ENCODE data around the gene LLGL2. TPM values are rescaled to one million over a fixed set of nuclear protein-coding genes. Genes with fewer than 3 reads are reported as not detected.
"Not testable (repeated sequence)": the region's sequence is repeated elsewhere in the genome, so short reads cannot be mapped to it uniquely, and the experiment has no call there.

The LLGL2 gene
- total RNA-seq, 4 donors from 2014 or later, result 326 to 1,573 (median 641) TPM

DNA sequence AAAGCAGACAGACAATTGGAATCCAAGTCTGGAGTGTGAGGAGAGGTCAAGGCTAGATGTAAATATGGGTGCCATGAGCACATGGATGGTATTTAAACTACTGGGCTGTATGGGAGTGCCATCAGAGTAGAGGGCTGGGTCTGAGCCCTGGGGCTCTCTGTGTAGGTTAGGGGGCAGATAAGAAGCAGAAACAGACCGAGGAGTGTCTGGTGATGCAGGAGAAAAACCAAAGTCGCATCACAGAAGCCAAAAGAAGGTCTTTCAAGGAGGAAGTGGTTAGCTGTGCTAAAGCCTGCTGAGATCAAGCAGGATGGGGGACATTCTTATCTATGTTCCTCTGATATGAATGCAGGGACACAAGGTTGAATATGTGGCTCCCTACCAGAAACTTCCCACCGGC lies 7.3 kb upstream of the LLGL2 start:
- in situ Hi-C loops (cut with MboI; ENCODE audit: low pct_ligation_motif_present in 1 of 4, low pct_unique_long_range_greater_than_20kb in 1 of 4, low sequenced_read_pairs in 3 of 4), result loop anchor here in 1 of 4 donors (10.0 kb wide), 1 partner anchor 93 kb away; no protein-coding TSS in a partner anchor
- H3K4me1 ChIP-seq, result peaks cover 9 to 37% (median 26%) of the 10 kb centered on the region in 4 donors
- no peaks in the 10 kb centered on the region for H3K27me3 ChIP-seq
- peak overlapping the region in 3 of 4 donors; percentile 7 to 93 (median 89) for H3K27ac ChIP-seq
- intact Hi-C loops (cut with DNase I; ENCODE audit: low total_unique reads), result no loop called here
- H3K36me3 ChIP-seq, result peaks cover 0 to 5% (median 0%) of the 10 kb centered on the region in 4 donors
- H3K4me3 ChIP-seq, result peak overlapping the region in 1 of 4 donors; percentile 96
- WGBS, 2 donors (ENCODE audit: low coverage in 1 of 2), result 69 to 78% methylated on average over 2 to 3 of the region's 3 CpGs
- no peaks in the 10 kb centered on the region for H3K9me3 ChIP-seq
- DNase-seq, result peak; percentile 31
- TF ChIP-seq POLR2A (IDR thresholded peaks at IDR 0.05) (no peak), POLR2AphosphoS5 (IDR thresholded peaks at IDR 0.05) (no peak), EP300 (IDR thresholded peaks at IDR 0.05; ENCODE audit: low read depth) (no peak)
- TF ChIP-seq, protein P1, sequence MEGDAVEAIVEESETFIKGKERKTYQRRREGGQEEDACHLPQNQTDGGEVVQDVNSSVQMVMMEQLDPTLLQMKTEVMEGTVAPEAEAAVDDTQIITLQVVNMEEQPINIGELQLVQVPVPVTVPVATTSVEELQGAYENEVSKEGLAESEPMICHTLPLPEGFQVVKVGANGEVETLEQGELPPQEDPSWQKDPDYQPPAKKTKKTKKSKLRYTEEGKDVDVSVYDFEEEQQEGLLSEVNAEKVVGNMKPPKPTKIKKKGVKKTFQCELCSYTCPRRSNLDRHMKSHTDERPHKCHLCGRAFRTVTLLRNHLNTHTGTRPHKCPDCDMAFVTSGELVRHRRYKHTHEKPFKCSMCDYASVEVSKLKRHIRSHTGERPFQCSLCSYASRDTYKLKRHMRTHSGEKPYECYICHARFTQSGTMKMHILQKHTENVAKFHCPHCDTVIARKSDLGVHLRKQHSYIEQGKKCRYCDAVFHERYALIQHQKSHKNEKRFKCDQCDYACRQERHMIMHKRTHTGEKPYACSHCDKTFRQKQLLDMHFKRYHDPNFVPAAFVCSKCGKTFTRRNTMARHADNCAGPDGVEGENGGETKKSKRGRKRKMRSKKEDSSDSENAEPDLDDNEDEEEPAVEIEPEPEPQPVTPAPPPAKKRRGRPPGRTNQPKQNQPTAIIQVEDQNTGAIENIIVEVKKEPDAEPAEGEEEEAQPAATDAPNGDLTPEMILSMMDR (IDR thresholded peaks at IDR 0.05), result no peak

DNA sequence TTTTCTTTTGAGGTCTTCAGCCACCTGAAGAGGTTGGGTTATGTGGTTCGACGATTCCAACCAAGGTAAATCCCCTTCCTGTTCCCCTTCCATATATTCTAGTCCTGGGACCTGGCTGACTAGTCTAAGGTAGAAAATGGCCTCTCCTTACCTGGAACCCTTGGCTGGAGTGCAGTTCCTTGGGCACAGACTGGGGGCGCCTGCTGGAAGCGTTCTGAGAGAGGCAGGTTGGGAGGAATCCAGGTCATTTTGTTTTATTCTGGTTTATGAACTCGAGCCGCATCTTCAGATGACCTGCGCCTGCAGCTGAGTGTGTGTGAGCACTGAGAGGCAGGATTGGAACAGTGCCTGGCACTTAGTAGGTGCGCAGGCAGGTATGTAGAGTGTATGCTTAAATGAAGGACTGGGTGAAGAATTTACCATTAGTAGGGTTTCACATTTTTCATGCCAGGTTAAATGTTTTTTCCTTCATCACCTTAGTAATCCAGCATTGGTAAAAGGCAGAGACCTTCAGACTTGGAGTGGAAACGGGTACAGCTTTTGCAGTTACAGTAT lies 6.4 kb upstream of the LLGL2 start:
- TF ChIP-seq POLR2AphosphoS5 (IDR thresholded peaks at IDR 0.05) (no peak), EP300 (IDR thresholded peaks at IDR 0.05; ENCODE audit: low read depth) (no peak), POLR2A (IDR thresholded peaks at IDR 0.05) (no peak)
- TF ChIP-seq, protein P1 (IDR thresholded peaks at IDR 0.05), result no peak
- DNase-seq, result no peak
- 86 to 88% methylated on average over 2 to 9 of the region's 9 CpGs for WGBS, 2 donors (ENCODE audit: low coverage in 1 of 2)
- Histone ChIP-seq H3K4me1 (peaks cover 9 to 32% (median 20%) of the 10 kb centered on the region in 4 donors), H3K36me3 (peaks cover 0 to 5% (median 0%) of the 10 kb centered on the region in 4 donors), H3K9me3 (no peaks in the 10 kb centered on the region), H3K27ac (peak overlapping the region in 2 of 4 donors; percentile 7 to 13), H3K27me3 (no peaks in the 10 kb centered on the region), H3K4me3 (no peak overlapping the region)
- in situ Hi-C loops (cut with MboI; ENCODE audit: low pct_ligation_motif_present in 1 of 4, low pct_unique_long_range_greater_than_20kb in 1 of 4, low sequenced_read_pairs in 3 of 4) (loop anchor here in 1 of 4 donors (10.0 kb wide), 1 partner anchor 94 kb away; no protein-coding TSS in a partner anchor), intact Hi-C loops (cut with DNase I; ENCODE audit: low total_unique reads) (no loop called here)

DNA sequence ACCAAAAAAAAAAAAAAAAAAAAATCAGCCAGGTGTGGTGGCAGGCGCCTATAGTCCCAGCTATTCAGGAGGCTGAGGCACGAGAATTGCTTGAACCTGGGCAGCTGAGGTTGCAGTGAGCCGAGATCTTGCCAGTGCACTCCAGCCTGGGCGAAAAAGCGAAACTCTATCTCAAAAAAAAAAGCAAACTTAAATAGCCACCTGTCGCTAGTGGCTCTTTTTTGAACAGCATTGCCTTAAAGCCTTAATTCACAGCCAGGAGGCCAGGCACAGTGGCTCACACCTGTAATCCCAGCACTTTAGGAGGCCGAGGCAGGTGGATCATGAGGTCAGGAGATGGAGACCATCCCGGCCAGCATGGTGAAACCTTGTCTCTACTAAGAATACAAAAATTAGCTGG lies 5.1 kb upstream of the LLGL2 start:
- H3K27me3 ChIP-seq; H3K27ac ChIP-seq; H3K4me3 ChIP-seq; H3K36me3 ChIP-seq; H3K9me3 ChIP-seq; in situ Hi-C loops (cut with MboI; ENCODE audit: low pct_ligation_motif_present in 1 of 4, low pct_unique_long_range_greater_than_20kb in 1 of 4, low sequenced_read_pairs in 3 of 4); intact Hi-C loops (cut with DNase I; ENCODE audit: low total_unique reads); DNase-seq: not testable (repeated sequence)
- H3K4me1 ChIP-seq, result peaks cover 9 to 34% (median 20%) of the 10 kb centered on the region in 4 donors
- 92% methylated on average over 8 of the region's 8 CpGs; no CpG with 5 or more reads in 1 of the 2 donors for WGBS, 2 donors (ENCODE audit: low coverage in 1 of 2)

DNA sequence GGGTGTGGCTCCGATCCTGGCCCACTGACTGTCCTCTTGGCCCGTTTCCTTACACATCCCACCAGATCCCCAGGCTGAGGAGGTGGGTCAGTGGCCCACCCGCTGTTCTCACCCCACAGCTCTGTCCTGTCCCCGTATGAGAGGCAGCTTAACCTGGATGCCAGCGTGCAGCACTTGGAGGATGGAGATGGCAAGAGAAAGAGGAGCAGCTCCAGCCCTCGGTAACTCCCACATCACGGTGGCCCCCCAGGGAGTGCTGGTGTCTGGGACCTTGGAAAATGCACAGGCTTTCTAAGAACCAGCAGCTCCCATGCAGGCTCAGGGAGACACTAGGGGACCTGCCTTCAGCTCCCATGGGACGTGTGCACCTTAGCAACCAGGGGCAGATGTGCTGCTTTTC lies 4.2 kb upstream of the LLGL2 start:
- Histone ChIP-seq H3K4me1 (peaks cover 9 to 34% (median 22%) of the 10 kb centered on the region in 4 donors), H3K9me3 (no peaks in the 10 kb centered on the region), H3K4me3 (no peak overlapping the region), H3K27me3 (no peaks in the 10 kb centered on the region), H3K27ac (no peak overlapping the region), H3K36me3 (peaks cover 0 to 5% (median 0%) of the 10 kb centered on the region in 4 donors)
- WGBS, 2 donors (ENCODE audit: low coverage in 1 of 2), result 94% methylated on average over 8 of the region's 8 CpGs; no CpG with 5 or more reads in 1 of the 2 donors
- TF ChIP-seq POLR2A (IDR thresholded peaks at IDR 0.05) (no peak), POLR2AphosphoS5 (IDR thresholded peaks at IDR 0.05) (no peak), EP300 (IDR thresholded peaks at IDR 0.05; ENCODE audit: low read depth) (no peak)
- TF ChIP-seq, protein P1 (IDR thresholded peaks at IDR 0.05), result no peak
- in situ Hi-C loops (cut with MboI; ENCODE audit: low pct_ligation_motif_present in 1 of 4, low pct_unique_long_range_greater_than_20kb in 1 of 4, low sequenced_read_pairs in 3 of 4), result no loop called here
- intact Hi-C loops (cut with DNase I; ENCODE audit: low total_unique reads), result no loop called here
- no peak for DNase-seq

Data from transverse colon (tissue), 4 donors.